Fibroblast of peridontal ligament (primary cell): ENCODE measurements around the gene MOB3B.
"Not testable (repeated sequence)": the region's sequence is repeated elsewhere in the genome, so short reads cannot be mapped to it uniquely, and the experiment has no call there.

Experiments
- DNase-seq: peaks from one replicate; pipeline ENCODE4 v3.0.0-alpha.2; 2010; ENCODE audit errors: extremely low read depth

Gene MOB3B

DNA sequence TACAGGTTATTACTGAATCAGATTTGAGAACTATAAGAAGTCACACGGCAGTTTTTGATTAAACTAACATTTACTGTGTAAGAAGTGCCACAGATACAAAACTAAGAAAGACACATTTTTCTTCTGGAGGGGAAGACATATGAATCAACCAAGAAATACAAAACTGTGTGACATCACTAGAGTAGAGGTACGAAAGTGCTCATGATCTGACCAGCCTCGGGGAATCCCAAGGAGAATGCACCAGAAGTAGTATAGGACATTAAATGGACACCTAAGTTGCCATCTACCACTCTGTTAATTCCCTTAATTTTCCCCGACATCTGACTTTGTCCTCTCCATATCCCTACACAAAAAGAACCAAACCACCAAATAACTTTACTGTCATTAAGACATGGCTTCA lies 10.8 kb downstream of the MOB3B start:
- no peak for DNase-seq

DNA sequence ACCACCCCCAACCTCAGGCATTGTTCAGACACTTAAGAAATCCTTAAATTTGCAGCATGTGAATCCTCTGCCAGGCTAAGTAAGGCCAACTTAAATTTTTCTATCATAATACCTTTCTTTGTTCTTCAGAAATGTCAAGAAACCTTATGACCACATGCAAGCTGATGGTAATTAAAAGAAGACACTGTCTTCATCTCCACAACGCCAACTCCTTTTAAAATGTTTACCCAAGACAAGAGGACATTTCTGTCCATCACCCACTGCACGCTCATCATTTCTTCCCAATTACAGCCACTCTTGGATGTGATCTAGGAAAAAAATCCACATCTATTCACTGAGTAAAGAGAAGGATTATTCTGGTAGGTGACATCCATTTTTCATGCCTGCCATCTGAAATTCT lies 11.6 kb downstream of the MOB3B start:
- DNase-seq = no peak

DNA sequence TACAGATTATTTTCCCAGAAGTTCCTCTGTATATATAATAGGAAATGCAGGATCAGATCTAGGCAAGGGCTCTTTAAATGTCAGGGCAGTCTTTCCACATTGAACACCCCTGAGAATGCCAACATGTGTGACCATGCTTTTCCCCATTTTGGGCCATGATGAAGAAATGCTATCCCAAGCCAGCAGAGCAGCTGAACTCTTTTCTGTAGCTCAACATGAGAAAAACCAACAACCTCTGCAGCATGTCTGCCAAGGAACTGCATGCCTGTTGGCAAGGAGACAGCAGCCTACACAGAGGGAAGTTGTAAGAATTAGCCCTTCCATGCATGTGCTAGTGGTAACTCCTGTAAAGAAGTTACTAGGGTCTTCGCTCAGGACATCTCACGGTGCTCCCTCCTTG lies 15.1 kb downstream of the MOB3B start:
- DNase-seq = no peak

DNA sequence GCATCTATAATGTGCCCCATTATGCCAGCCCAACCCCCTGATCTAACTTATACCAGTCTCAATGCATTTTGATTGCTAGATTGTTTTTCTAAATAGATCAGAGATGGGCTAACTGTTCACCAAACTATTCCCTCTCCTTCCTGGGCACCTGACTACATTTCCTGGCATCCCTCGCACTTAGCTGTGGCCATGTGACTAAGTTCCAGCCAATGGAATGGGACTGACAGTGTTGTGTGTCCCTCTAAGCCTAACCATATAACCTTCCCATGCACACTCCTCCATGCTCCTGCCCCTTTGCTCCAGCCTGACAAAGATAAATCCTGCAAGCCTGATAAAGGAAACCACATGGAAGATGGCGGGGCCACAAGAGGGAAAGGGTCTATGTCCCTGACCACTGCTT lies 17.8 kb downstream of the MOB3B start:
- no peak for DNase-seq

DNA sequence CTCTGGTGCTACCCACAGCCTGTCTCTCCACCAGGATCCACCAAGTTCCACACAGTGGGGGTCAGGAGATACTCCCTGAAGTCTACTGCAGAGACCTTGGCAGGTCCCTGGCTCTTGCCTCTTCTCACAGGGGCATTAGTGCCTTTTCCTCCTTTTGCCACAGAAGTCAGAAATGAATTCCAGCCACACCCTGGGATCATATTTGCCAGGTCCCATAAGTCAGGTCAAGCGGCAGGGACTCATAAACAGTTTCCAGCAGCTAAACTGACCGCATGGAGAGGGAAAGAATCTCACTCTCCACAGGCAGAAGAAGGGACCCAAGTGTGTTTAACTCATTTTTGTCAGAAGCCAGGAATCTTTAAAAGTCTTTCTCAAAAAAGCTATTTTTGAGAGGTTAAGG lies 18.8 kb downstream of the MOB3B start:
- no peak for DNase-seq

DNA sequence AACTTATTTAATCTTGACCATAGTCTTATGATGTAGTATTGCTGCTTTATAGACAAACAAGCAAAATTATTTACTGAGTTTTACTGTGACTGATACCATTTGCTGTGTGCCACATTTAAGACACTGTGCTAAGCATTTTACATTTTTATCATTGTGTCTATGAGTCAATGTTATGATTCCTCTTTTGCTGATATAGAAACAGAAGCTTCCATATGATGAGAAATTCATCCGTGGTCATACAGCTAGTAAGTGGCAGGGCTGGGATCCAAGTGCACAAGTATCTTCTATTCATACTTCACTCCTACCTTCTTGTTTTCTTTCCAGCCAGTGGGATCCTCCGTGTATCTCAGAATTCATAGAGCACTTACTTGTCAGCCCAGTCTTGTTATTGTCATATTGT lies 22.6 kb downstream of the MOB3B start:
- DNase-seq = no peak

DNA sequence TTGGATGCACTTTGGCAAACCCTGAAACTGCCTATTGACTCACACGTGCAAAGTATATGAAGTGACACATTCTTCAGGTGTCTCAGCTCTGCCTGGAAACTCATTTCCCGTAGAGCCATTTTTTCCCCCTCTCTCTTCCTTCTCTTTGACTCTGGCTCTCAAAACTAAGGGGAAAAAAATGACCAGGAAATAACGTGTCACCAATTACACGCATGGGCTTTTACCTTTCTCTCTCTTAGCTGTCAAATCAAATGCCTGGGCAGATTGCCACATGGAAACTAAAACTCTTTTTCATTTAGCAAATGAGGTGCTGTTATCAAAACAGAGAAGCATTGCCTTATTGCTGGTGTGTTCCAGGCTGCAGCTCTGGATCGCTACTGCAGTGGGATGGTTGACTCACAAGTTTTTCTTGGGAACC lies 23.9 kb downstream of the MOB3B start:
- no peak for DNase-seq

DNA sequence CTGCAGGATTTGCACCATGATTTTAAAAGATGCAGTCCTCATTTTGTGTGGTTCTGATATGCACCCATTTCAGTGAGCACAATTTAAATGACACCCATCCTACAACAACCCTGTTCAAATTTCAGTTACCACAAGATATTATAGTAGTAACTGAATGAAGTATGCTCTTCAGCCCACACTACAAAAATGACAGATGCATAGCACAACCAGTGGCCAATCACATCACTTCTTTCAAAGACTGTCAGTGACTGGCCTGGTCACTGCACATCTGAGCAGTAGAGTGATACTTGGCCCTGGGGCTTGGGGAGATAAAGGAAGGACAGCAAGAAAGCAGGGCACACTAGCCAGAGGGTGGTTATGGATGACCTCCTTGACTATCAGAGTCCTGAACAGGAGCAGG lies 25.4 kb downstream of the MOB3B start:
- DNase-seq = no peak

DNA sequence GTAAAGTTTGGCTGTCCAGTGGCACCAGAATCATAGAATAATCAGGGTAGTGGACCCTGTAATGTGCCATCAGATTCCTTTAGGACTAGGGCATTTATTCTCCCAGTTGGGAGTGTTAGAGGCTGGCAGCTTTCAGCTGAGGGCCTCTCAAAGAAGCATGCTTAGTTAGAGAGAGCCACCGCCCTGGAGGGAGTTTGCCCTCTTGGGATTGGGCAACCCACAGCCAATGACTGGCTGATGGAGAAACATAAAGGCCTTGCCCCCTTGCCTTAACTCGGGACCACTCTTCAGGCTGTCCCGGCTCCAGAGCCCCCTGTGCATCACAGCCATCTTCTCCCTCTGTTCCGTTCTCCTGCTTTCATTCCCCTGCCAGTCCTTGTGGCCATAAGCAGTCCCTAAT lies 26.0 kb downstream of the MOB3B start:
- DNase-seq = no peak

DNA sequence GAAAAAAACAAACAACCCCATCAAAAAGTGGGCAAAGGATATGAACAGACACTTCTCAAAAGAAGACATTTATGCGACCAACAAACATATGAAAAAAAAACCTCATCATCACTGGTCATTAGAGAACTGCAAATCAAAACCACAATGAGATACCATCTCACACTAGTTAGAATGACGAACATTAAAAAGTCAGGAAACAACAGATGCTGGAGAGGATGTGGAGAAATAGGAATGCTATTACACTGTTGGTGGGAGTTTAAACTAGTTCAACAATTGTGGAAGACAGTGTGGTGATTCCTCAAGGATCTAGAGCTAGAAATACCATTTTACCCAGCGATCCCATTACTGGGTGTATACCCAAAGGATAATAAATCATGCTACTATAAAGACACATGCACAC lies 28.7 kb downstream of the MOB3B start:
- DNase-seq = not testable (repeated sequence)

DNA sequence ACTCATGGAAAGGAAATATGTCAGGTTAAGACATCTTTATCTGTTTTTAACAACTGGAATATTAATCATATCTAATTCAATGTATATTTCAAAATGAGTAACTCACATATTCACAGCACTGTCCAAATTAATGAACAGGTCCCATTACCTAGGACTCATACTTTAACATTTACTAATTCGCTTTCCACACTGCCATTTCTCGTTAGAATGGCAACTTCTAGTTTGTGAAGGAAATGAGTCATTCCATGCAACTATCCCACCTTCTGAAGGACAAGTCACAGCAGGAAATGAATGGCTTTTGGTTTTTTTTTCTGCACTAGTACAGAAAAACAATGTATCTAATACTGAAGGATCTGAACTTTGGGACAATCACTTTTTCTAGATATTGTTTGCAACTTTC lies 30.2 kb downstream of the MOB3B start:
- DNase-seq = no peak

DNA sequence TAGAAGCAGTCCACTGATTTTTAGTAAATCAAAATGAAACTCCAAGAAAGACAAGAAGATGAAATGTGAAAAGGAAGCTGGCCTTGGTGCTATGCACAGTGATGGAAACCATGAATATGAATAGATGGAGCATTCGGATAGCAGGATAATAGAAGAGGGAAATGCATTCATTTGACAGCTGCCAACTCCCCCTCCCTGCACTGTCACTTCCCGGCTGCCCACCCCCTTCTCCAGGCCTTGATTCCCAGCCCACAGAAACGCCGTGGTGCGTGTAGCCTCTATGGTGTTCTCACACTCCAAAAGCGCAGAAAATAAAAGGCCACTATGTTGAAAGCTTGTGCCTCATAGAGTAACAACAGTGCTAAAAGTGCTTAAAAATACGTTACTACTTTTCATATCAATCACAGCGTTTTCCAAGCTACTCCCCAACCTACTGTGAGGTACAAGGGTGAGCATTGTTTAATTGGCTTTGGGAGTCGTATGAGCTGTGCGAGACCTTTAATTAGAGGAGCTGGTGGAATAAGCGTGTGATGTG lies 31.7 kb downstream of the MOB3B start:
- no peak for DNase-seq

DNA sequence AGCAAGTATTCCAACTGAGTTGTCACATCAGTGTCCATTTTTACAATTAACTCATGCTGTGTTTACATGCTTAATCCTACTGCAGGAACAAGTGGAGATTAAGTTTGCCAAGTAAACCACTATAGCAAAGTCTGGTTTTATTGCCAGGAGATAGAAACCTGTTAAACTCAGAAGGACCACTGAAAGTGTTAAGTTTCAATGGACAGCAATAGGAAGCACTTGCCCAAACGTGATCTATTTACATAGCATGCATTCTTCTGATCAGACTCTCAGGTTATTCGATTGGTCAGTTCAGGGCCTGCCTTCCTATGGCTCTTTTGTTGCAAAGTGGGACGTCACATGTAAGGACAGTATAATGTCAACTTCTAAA lies 33.5 kb downstream of the MOB3B start:
- no peak for DNase-seq

DNA sequence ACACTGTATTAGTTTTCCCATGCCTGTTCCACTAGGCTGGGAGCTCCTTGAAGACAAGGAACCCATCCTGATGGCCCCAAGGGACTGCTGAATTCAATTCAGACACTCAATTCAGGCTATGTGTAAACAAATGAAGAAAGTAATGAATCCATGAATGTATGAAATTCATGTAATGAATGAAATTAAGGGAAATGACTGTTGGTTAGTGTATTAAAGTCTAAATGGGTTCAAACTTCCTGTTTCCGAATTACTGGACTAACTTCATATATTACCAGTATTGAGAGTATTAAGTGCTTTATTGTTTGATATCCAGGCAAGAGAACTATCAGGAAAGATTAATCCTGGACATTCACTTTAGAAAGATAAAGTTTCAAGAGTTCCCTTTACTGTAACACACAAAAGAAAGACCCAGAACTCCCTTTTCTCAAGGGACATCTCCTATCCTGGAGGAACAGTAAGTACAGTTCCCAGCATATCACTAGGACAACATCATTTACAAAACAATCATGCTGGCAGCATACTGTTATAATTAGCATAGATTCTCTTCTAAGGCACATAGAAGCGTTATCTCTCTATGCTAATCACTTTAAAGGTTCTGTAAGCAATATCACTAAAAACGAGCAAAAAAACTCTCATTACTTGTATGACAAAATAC lies 34.0 kb downstream of the MOB3B start:
- DNase-seq = no peak

DNA sequence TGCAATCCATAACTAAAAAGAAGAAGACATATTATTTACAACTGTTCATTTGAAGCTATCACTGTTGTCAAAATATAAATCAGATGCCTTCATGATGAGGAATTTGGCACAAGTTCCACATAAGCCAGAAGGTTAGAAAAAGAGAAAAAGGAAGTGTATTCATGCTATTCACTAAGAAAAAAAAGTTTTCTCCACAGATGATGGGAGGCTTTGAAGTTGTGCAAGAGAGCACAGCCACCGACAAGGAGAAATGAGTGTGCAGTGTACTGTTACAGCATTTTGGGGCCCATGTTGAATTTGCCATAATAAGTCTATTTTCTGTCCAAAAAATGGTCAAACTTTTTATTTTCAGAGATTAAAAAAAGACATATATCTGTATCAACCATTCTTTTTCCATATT lies 38.5 kb downstream of the MOB3B start:
- DNase-seq = no peak

DNA sequence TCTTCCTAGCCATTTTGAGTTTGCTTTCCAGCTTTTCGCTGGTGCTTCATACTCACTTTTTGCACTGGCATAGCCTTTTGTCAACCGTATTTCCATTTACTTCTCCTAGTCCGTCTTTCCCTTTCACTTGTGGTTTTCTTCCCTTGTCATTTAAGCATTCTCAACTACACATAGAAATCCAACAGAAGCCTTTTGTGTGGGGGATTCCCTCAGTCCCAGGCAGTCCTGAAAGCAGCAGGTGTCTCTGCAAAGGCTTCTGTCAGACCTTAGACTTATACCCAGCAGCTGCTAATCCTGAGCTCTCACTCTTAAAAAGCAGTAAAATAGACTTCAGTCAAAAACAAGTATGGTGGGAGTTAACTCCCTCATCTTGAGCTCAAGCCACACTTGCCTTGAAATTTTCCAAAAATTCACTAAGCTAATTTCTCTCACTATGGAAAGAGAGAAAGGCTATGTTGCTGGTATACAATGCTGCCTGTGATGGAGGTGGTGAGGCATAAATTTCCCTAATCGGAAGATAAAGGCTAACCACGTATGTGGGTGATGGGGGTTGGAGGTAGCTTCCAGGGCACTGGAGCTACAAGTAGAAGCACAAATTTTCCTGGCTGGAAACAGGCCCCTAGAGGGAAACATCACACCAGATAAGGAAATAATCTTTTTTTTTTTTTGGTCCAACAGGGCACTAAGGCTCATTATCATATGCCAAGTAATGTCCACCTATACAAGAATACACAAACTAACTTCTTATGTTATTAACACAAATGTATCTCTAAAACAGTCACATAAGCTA lies 40.3 kb downstream of the MOB3B start:
- DNase-seq = no peak

DNA sequence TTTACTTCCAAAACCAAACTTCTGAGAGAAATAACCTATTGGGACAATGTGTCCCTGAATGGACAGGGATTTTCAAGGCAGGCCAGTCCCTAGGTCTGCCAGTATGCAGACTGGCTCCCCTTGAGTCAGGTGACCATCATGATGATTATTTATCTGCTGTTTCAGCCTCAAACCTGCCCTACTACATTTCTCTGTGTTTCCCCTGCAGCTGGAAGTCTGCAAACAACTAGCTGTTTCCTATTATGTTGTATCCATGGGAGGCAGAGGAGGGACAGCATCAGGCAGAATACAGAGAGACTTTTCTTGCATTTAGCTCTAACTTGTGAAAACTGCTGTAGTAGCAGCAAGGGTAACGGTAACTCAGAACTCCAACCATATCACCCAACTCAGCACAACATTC lies 41.7 kb downstream of the MOB3B start:
- DNase-seq = no peak

DNA sequence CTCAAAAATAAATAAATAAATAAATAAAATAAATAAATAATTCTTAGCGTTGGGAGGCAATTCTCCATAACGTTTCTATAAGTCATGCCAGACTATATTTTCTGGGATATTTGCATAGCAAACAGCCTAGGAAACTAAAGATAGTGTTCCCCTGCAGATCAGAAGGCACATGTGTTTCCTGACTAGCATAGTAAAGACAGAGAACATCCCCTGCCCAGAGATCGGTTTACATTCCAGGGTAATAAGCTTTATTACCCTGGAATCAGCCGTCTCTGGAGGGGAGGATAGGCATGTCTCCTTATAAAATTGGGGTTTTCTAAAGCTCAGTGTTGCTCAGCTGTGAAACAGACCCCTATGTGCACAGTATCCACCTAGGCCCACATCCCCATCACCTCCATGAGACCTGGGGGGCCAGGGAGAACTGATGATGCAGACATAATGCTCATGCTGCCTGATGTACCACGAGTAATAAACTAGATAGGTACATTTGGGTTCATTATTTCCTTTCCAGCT lies 42.4 kb downstream of the MOB3B start:
- no peak for DNase-seq

DNA sequence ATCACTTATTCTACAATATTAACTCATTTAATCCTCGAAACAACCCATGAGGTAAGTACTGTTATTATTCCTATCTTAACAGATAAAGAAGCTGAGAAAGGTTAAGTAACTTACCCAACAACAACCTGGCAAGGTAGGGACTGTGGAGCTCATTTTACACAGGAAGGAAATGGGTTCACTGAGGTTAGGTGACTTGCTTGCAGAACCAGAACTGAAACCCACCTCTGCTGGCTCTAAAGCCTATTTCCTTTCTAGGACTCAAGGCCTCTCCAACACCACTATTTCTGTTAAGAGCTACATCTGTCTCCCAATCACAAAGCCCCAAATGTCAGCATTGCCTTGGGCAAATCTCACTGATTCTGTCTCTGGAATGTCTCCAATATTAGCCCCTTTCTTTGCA lies 44.5 kb downstream of the MOB3B start:
- DNase-seq = no peak

DNA sequence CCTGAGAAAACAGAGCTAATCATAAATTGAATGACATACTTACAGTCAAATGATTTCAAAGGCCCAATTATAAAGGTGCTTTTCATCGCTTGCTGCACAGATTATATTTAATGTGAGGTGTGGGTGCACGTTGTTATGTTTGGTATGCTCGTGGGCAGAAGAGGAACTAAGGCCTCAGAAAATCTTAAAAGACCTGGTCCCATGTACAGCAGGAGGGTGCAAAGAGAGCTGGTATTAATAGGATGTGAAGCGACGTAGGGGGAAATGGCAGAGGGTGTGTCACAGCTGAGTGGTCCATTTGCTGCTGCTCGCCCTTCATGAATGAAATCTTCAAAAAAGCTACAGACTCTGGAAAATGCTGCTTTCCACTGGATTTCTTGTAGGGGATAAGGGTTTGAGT lies 46.0 kb downstream of the MOB3B start:
- no peak for DNase-seq

DNA sequence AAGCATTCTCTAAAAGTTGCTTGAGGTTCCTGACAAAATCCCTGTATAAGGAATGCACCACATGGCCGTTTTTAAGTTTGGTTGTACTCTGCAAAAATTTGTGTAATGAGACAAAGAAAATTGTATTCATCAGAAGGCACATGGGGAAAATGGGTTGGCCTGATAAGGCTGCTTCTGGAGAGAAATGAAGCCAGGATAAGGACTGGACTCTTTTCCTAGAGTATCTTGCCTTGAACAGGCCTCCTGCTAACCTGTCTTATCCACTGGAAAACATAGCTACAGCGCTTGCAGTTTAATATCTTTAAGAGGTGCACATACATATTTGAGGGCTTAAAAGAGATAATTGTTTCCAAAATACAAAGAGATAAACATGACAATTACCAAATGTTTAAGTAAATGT lies 46.9 kb downstream of the MOB3B start:
- no peak for DNase-seq

DNA sequence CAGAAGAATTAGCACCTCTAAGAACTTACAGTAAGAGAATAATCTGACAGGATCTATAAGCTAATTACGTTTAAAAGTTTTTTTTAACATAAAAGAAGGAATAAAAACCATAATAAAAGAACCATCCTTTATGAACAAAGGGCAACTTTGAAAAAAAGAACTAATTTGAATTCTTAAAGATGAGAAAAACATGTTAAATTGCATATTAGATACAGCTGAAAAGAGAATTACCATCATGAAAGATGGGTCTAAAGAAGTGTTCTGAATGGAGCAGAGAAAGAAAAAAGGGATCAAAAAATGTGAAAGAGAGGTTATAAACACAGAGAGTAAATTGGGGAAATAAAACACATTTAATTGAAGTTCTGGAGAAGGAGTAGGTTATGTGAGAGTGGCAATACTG lies 51.3 kb downstream of the MOB3B start:
- DNase-seq = no peak

DNA sequence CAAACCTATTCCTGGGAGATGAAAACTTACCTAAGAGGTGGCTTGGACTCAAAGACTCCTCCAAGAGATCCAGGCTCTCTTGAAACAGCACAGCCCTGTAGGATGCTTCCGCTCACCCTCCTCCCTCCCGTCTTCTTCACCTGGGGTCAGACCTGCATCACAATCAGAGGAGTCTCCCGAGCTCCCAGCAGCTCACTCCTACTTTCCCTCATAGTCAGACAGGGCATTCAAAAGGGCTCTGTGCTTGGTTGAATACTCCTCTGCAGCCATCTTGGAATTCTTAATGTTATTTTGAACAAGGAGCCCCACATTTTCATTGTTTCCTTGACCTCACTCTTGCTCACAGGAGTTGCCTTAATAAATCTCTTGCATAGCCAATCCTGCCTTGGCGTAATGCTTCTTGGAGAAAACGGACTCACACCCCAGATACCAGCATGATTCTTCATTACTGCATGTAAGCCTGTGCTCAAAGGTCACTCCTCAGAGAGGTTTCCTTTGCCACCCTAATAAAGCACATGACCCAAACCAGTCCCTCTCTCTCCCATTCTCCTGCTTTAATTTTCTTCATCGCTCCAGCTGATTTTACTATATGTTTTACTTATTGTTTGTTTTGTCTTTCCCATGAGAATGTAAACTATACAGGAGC lies 52.6 kb downstream of the MOB3B start:
- DNase-seq = no peak
